Activated CD8-positive, alpha-beta memory T cell treated with anti-CD3 and anti-CD28 coated beads for 4 hours (primary cell): ENCODE measurements around the gene ATP1B4.
"Not testable (repeated sequence)": the region's sequence is repeated elsewhere in the genome, so short reads cannot be mapped to it uniquely, and the experiment has no call there.

Experiments used
- DNase-seq, 2 donors: peaks; one replicate each; pipeline ENCODE4 v3.0.0-alpha.2; 2020; ENCODE audit warnings: low read depth in 2 of 2

ATP1B4 gene

DNA sequence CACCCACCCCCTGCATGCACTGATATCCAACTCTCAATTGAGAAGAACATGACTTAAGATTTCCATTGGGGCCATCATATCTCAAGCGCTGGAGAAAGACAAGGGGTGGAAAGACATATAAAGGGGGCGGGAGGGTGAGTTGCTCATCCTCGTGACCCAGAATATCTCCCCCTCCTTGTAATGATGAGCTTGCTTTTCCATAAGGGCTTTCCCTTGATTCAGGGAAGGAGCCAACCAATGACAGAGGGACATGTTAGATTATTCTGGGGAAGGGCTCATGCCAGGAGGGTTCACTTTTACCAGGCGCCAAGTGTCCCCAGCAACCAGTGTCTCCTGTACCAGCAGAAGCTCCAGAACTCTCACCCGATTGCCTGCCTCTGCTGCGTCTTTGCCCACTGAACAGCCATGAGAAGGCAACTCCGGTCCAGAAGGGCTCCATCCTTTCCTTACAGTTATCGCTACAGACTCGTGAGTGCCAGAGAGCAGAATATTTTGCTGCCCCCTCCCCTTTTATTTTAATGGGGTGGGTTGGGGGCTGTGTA is at the start of gene ATP1B4:
Gene ATP1B4 (plus strand): TSS at position 326 of the 542 bp plus-strand sequence. CDS start 80 bp downstream, at position 406.
- no peak for DNase-seq

GRCh38 chrX:120315776-120316175 is 46.1 kb upstream of the ATP1B4 start:
- DNase-seq = no peak

- no peak for DNase-seq
Measured at GRCh38 chrX:120316587-120317283, 45.2 kb upstream of the ATP1B4 start.

- no peak for DNase-seq
Measured at GRCh38 chrX:120318411-120318810, 43.5 kb upstream of the ATP1B4 start.

- no peak for DNase-seq
Measured at GRCh38 chrX:120321520-120322281, 40.2 kb upstream of the ATP1B4 start.

GRCh38 chrX:120331116-120331515 is 30.8 kb upstream of the ATP1B4 start:
- no peak for DNase-seq

DNA sequence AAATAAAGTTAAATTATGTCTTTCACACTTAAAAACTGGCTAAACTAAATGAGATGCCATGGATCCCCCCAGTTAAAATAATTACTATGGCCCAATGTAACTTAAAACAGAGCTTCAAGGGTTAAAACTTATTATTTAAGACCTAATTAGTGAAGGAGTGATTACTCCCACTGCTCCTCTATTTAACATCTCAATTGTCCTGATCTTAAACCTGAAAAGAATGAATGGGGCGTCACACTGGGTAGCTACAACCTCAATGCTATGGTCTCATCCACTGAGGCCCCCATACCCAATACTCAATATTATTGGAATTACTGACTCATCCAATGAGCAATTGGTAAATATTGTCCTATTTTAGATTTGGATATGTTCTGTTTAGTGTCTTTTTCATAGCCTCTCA is 29.5 kb upstream of the ATP1B4 start:
- no peak for DNase-seq

GRCh38 chrX:120334151-120334550 is 27.7 kb upstream of the ATP1B4 start:
- no peak for DNase-seq

- no peak for DNase-seq
Measured at GRCh38 chrX:120334603-120335002, 27.3 kb upstream of the ATP1B4 start.

DNA sequence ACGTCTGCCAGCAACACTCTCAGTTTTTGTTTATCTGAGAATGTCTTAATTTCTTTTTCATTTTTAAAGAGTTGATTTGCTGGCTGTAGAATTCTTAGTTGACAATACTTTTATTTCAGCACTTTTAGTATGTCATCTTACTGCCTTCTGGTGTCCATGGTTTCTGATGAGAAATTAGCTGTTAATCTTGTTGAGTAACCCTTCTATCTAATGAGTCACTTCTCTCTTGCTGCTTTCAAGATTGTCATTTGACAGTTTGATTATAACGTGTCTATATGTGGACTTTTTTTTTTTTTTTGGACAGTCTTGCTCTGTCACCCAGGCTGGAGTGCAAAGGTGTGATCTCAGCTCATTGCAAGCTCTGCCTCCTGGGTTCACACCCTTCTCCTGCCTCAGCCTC is 26.6 kb upstream of the ATP1B4 start:
- no peak for DNase-seq

GRCh38 chrX:120336899-120337298 is 25.0 kb upstream of the ATP1B4 start:
- no peak for DNase-seq

DNA sequence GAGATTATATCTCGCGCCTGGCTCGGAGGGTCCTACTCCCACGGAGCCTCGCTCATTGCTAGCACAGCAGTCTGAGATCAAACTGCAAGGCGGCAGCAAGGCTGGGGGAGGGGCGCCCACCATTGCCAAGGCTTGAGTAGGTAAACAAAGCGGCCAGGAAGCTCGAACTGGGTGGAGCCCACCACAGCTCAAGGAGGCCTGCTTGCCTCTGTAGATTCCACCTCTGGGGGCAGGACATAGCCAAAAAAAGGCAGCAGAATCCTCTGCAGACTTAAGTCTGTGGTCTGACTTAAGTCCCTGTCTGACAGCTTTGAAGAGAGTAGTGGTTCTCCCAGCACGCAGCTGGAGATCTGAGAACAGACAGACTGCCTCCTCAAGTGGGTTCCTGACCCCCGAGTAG is 17.3 kb upstream of the ATP1B4 start:
- not testable (repeated sequence) for DNase-seq

DNA sequence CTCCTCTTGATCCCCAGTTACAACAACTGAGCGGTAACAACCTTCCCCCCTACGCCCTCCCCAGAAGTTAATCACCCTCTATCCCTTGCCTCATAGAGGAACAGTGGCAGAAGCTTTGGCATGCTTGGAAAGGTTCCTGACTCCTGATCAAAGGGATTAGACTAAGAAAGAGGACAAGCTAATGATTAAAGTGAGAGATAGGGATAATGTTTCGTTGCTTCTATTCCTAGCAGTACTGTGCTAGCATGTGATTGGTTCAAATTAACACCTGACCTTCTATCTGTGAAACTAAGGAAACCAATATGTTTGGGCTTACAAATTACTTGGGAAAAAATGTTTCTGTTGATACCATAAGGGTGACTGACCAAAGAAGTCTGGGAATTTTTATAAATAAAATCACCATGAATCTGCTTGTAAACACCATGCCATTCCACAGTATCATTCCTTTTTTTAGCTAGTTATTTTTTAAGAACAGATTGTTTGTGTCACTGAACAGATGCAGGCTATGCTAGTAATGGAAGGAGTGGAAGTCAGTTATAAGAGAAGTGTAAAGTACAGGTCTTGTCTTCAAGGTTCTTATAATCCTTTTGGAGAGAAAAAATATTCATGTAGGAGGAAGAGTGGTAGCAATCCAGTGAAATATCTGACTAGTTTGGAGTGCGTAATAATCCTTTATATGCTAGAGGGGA is 11.3 kb upstream of the ATP1B4 start:
- no peak for DNase-seq

DNA sequence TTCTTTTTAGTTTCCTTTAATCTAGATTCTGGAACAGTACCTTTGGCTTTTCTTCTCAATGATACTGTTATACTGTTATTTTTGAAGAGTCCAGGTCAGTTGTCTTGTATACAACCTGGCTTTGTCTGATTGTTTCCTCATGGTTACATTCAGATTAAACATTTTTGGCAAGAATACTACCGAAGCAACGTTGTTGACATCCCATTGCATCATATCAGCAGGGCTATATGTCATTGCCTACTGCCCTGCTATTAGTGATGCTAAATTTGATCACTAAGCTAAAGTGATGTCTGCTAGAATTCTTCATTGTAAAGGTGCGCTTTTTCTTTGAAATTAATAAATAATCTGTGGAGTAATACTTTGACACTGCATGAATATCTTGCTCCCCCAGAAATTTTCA is 5.8 kb upstream of the ATP1B4 start:
- DNase-seq = no peak

GRCh38 chrX:120357186-120357585 is 4.7 kb upstream of the ATP1B4 start:
- DNase-seq = no peak

GRCh38 chrX:120358737-120359456 is 3.0 kb upstream of the ATP1B4 start:
- DNase-seq = no peak

GRCh38 chrX:120365320-120365719 is 3.4 kb downstream of the ATP1B4 start:
- peak in 1 of 2 donors; percentile 3 for DNase-seq

DNA sequence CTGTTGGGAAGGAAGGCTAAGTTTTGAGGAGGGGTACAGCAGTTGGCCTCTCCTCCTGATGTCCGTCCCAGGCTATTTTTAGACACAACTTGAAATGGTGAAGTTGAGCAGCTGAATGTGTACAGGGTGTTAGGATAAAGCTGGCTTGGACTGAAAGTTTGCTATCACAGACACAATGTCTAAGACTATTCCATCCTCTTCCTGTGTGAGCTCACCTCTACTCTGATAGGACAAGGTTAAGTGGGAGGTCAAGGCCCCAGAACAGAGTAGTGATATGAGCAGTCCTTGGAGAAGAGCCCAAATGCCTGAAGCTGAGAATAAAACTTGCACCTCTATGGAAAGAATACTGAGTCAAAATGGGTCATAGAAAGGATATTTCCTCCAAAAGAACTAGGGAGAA is 4.1 kb downstream of the ATP1B4 start:
- DNase-seq = no peak

DNA sequence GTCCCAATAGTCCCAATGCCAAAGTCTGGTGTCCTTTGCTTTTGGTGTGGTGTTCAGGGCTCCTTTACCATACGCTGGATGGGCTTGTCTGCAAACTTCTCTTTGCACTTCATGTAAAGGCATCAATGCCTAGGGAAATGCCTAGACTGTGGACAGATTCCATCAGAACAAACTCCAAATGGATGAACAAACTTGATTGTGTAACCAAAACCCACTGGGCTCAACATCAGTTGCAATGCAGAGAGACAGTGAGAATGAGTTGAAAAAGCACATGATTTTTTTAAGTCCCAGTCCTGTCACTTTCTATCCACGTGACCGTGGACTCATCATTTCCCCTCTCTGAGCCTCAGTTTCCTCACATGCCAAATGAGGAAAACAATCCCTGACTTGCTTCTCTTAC is 4.9 kb downstream of the ATP1B4 start:
- no peak for DNase-seq

GRCh38 chrX:120367402-120368109 is 5.7 kb downstream of the ATP1B4 start:
- no peak for DNase-seq
